ENCODE results near the gene SLC25A51.

The SLC25A51 gene

GRCh38 chr9:37931592-37931991, 27.7 kb upstream of the SLC25A51 start:
- DNase-seq (ENCODE audit: low read depth in 1 of 2, low spot score in 1 of 2): no peak
- in situ Hi-C loops (cut with HindIII; ENCODE audit: low pct_unique_long_range_greater_than_20kb, low sequenced_read_pairs): no loop called here
- no peak for TF ChIP-seq JUND (IDR thresholded peaks at IDR 0.05; ENCODE audit: low read depth)

GRCh38 chr9:37929441-37929895, 25.5 kb upstream of the SLC25A51 start:
- TF ChIP-seq JUND (IDR thresholded peaks at IDR 0.05; ENCODE audit: low read depth): no peak
- in situ Hi-C loops (cut with HindIII; ENCODE audit: low pct_unique_long_range_greater_than_20kb, low sequenced_read_pairs): no loop called here
- no peak for DNase-seq (ENCODE audit: low read depth in 1 of 2, low spot score in 1 of 2)

- no peak for DNase-seq (ENCODE audit: low read depth in 1 of 2, low spot score in 1 of 2)
- in situ Hi-C loops (cut with HindIII; ENCODE audit: low pct_unique_long_range_greater_than_20kb, low sequenced_read_pairs): no loop called here
- no peak for TF ChIP-seq JUND (IDR thresholded peaks at IDR 0.05; ENCODE audit: low read depth)
Observed at GRCh38 chr9:37928552-37929430, 24.9 kb upstream of the SLC25A51 start.

GRCh38 chr9:37927601-37928551, 23.9 kb upstream of the SLC25A51 start:
- in situ Hi-C loops (cut with HindIII; ENCODE audit: low pct_unique_long_range_greater_than_20kb, low sequenced_read_pairs): no loop called here
- DNase-seq (ENCODE audit: low read depth in 1 of 2, low spot score in 1 of 2): no peak
- no peak for TF ChIP-seq JUND (IDR thresholded peaks at IDR 0.05; ENCODE audit: low read depth)

- no peak for TF ChIP-seq JUND (IDR thresholded peaks at IDR 0.05; ENCODE audit: low read depth)
- in situ Hi-C loops (cut with HindIII; ENCODE audit: low pct_unique_long_range_greater_than_20kb, low sequenced_read_pairs): no loop called here
- DNase-seq (ENCODE audit: low read depth in 1 of 2, low spot score in 1 of 2): no peak
Observed at GRCh38 chr9:37927132-37927531, 23.2 kb upstream of the SLC25A51 start.

- TF ChIP-seq JUND (IDR thresholded peaks at IDR 0.05; ENCODE audit: low read depth): no peak
- in situ Hi-C loops (cut with HindIII; ENCODE audit: low pct_unique_long_range_greater_than_20kb, low sequenced_read_pairs): no loop called here
- no peak for DNase-seq (ENCODE audit: low read depth in 1 of 2, low spot score in 1 of 2)
Observed at GRCh38 chr9:37926737-37927118, 22.8 kb upstream of the SLC25A51 start.

- in situ Hi-C loops (cut with HindIII; ENCODE audit: low pct_unique_long_range_greater_than_20kb, low sequenced_read_pairs): no loop called here
- TF ChIP-seq JUND (IDR thresholded peaks at IDR 0.05; ENCODE audit: low read depth): no peak
- DNase-seq (ENCODE audit: low read depth in 1 of 2, low spot score in 1 of 2): no peak
Observed at GRCh38 chr9:37925786-37926736, 22.1 kb upstream of the SLC25A51 start.

GRCh38 chr9:37925006-37925405, 21.1 kb upstream of the SLC25A51 start:
- in situ Hi-C loops (cut with HindIII; ENCODE audit: low pct_unique_long_range_greater_than_20kb, low sequenced_read_pairs): no loop called here
- no peak for TF ChIP-seq JUND (IDR thresholded peaks at IDR 0.05; ENCODE audit: low read depth)

GRCh38 chr9:37924538-37924937, 20.6 kb upstream of the SLC25A51 start:
- in situ Hi-C loops (cut with HindIII; ENCODE audit: low pct_unique_long_range_greater_than_20kb, low sequenced_read_pairs): no loop called here
- DNase-seq (ENCODE audit: low read depth in 1 of 2, low spot score in 1 of 2): no peak
- TF ChIP-seq JUND (IDR thresholded peaks at IDR 0.05; ENCODE audit: low read depth): no peak

More at GRCh38 chr9:37925006-37925405, 21.1 kb upstream of the SLC25A51 start:
- DNase-seq (ENCODE audit: low read depth in 1 of 2, low spot score in 1 of 2): no peak

GRCh38 chr9:37923796-37924427, 20.0 kb upstream of the SLC25A51 start:
- no peak for DNase-seq (ENCODE audit: low read depth in 1 of 2, low spot score in 1 of 2)
- in situ Hi-C loops (cut with HindIII; ENCODE audit: low pct_unique_long_range_greater_than_20kb, low sequenced_read_pairs): no loop called here

GRCh38 chr9:37923118-37923795, 19.3 kb upstream of the SLC25A51 start:
- DNase-seq (ENCODE audit: low read depth in 1 of 2, low spot score in 1 of 2): no peak
- in situ Hi-C loops (cut with HindIII; ENCODE audit: low pct_unique_long_range_greater_than_20kb, low sequenced_read_pairs): no loop called here
- TF ChIP-seq JUND (IDR thresholded peaks at IDR 0.05; ENCODE audit: low read depth): no peak

More at GRCh38 chr9:37923796-37924427, 20.0 kb upstream of the SLC25A51 start:
- no peak for TF ChIP-seq JUND (IDR thresholded peaks at IDR 0.05; ENCODE audit: low read depth)

Measured in T47D (cell line).